ENCODE measurements around the gene OR2F2. TPM values are rescaled to one million over a fixed set of nuclear protein-coding genes. Genes with fewer than 3 reads are reported as not detected.

OR2F2 gene
- total RNA-seq, 1 donor from 2014 or later = not detected

GRCh38 chr7:143967398-143967797, 32.4 kb downstream of the OR2F2 start:
- Mint-ChIP-seq H3K27me3 (ENCODE audit: low read depth) (peaks cover 2% of the 10 kb centered on the region), H3K27ac (ENCODE audit: unreplicated experiment) (no peak overlapping the region), H3K9me3 (ENCODE audit: low read depth) (peaks cover 4% of the 10 kb centered on the region), H3K4me1 (ENCODE audit: low read depth) (peaks cover 5% of the 10 kb centered on the region), H3K36me3 (ENCODE audit: low read depth) (peaks cover 2% of the 10 kb centered on the region), H3K4me3 (ENCODE audit: unreplicated experiment) (no peak overlapping the region)
- TF ChIP-seq, protein P1, sequence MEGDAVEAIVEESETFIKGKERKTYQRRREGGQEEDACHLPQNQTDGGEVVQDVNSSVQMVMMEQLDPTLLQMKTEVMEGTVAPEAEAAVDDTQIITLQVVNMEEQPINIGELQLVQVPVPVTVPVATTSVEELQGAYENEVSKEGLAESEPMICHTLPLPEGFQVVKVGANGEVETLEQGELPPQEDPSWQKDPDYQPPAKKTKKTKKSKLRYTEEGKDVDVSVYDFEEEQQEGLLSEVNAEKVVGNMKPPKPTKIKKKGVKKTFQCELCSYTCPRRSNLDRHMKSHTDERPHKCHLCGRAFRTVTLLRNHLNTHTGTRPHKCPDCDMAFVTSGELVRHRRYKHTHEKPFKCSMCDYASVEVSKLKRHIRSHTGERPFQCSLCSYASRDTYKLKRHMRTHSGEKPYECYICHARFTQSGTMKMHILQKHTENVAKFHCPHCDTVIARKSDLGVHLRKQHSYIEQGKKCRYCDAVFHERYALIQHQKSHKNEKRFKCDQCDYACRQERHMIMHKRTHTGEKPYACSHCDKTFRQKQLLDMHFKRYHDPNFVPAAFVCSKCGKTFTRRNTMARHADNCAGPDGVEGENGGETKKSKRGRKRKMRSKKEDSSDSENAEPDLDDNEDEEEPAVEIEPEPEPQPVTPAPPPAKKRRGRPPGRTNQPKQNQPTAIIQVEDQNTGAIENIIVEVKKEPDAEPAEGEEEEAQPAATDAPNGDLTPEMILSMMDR (IDR thresholded peaks at IDR 0.05) = no peak
- DNase-seq (ENCODE audit: low spot score) = no peak

- DNase-seq (ENCODE audit: low spot score) = no peak
- Mint-ChIP-seq H3K27me3 (ENCODE audit: low read depth) (no peaks in the 10 kb centered on the region), H3K27ac (ENCODE audit: unreplicated experiment) (no peak overlapping the region), H3K36me3 (ENCODE audit: low read depth) (no peaks in the 10 kb centered on the region), H3K4me3 (ENCODE audit: unreplicated experiment) (no peak overlapping the region), H3K9me3 (ENCODE audit: low read depth) (peaks cover 7% of the 10 kb centered on the region), H3K4me1 (ENCODE audit: low read depth) (peaks cover 8% of the 10 kb centered on the region)
- TF ChIP-seq, protein P1 (IDR thresholded peaks at IDR 0.05) = no peak
Observed at GRCh38 chr7:143973870-143974416, 38.9 kb downstream of the OR2F2 start.

DNA sequence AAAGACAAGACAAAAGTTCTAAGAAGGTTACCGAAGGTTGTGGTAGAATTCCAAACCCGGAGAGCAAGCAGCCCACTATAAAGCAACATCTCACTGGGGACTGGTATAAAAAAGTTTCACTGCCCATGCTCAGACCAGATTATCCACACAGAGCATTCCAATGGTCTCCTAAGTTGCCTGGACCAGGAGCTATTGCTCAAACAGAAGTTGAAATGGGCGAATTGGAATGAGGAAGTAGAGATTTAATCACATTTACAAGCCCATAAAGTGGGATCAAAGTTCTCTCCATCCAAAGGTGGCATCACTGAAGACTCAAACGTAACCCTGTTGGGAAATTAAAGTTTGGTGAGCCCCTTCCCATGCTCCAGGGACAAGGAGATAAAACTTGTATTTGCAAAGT, 39.4 kb downstream of the OR2F2 start:
- H3K27me3 Mint-ChIP-seq (ENCODE audit: low read depth) = no peaks in the 10 kb centered on the region
- H3K27ac Mint-ChIP-seq (ENCODE audit: unreplicated experiment) = no peak overlapping the region
- no peaks in the 10 kb centered on the region for H3K36me3 Mint-ChIP-seq (ENCODE audit: low read depth)
- H3K9me3 Mint-ChIP-seq (ENCODE audit: low read depth) = peaks cover 9% of the 10 kb centered on the region
- TF ChIP-seq, protein P1 (IDR thresholded peaks at IDR 0.05) = no peak
- H3K4me1 Mint-ChIP-seq (ENCODE audit: low read depth) = peaks cover 13% of the 10 kb centered on the region
- no peak overlapping the region for H3K4me3 Mint-ChIP-seq (ENCODE audit: unreplicated experiment)
- DNase-seq (ENCODE audit: low spot score) = no peak

DNA sequence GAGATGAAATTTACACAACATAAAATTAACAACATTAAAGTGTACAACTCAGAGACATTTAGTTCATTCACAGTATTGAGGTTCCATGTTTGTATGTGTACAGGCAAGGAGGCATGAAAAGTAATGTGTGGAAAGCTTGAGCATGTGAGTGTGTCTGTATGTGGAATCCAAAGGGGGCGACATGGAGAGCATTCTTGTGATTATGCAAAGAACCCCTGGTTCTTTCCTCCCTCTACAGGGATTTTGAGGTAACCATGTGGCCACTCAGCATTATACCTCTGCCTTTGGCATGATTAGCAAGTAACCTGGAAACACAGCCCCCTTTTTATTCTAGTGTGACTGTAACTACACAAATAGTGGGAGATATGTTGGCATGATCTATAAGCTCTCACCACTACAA, 40.6 kb downstream of the OR2F2 start:
- H3K4me1 Mint-ChIP-seq (ENCODE audit: low read depth) = peaks cover 24% of the 10 kb centered on the region
- TF ChIP-seq, protein P1 (IDR thresholded peaks at IDR 0.05) = peak; percentile 17
- H3K36me3 Mint-ChIP-seq (ENCODE audit: low read depth) = no peaks in the 10 kb centered on the region
- no peaks in the 10 kb centered on the region for H3K27me3 Mint-ChIP-seq (ENCODE audit: low read depth)
- H3K9me3 Mint-ChIP-seq (ENCODE audit: low read depth) = peaks cover 9% of the 10 kb centered on the region
- no peak for DNase-seq (ENCODE audit: low spot score)
- H3K27ac Mint-ChIP-seq (ENCODE audit: unreplicated experiment) = no peak overlapping the region
- H3K4me3 Mint-ChIP-seq (ENCODE audit: unreplicated experiment) = no peak overlapping the region

DNA sequence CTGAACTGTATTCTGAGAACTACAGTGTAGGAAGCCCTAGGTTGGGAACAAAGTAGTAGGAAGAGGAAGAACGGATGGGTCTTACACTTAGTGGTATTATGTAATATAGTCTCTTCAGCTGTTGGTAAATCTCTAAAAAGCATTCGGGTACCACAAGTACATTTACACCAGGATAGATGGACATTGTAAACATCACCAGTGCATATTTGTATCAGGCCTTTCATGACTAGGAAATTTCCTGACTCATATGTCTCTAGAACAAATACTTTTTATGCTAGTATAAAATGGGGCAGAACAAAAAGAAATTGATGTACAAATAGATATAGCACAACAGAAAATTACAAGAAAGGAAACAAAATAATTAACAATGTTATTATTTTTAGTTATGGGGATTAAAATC, 43.6 kb downstream of the OR2F2 start:
- Mint-ChIP-seq H3K36me3 (ENCODE audit: low read depth) (no peaks in the 10 kb centered on the region), H3K27ac (ENCODE audit: unreplicated experiment) (no peak overlapping the region), H3K9me3 (ENCODE audit: low read depth) (peaks cover 5% of the 10 kb centered on the region), H3K27me3 (ENCODE audit: low read depth) (no peaks in the 10 kb centered on the region), H3K4me1 (ENCODE audit: low read depth) (peaks cover 32% of the 10 kb centered on the region), H3K4me3 (ENCODE audit: unreplicated experiment) (no peak overlapping the region)
- TF ChIP-seq, protein P1 (IDR thresholded peaks at IDR 0.05) = no peak
- DNase-seq (ENCODE audit: low spot score) = no peak
